EL (cell line): Measurements from ENCODE around the gene PTPRA.
"Not testable (repeated sequence)": the region's sequence is repeated elsewhere in the genome, so short reads cannot be mapped to it uniquely, and the experiment has no call there.

Experiments
- DNase-seq: peaks from one replicate; pipeline ENCODE4 v3.0.0-alpha.2; 2016

Gene PTPRA

GRCh38 chr20:2873010-2873746 is at the start of gene PTPRA:
Gene PTPRA (plus strand): TSS chr20:2873481. CDS start chr20:2964278, 90,797 bp downstream.
- DNase-seq, result peak; percentile 93

GRCh38 chr20:2825761-2826160 is 47.5 kb upstream of the PTPRA start:
- no peak for DNase-seq

- no peak for DNase-seq
These were observed 46.6 kb upstream of the PTPRA start for GRCh38 chr20:2826655-2827054.

- no peak for DNase-seq
These were observed 43.9 kb upstream of the PTPRA start for GRCh38 chr20:2829376-2829775.

- not testable (repeated sequence) for DNase-seq
These were observed 42.1 kb upstream of the PTPRA start for GRCh38 chr20:2831206-2831605.

- DNase-seq, result no peak
These were observed 39.5 kb upstream of the PTPRA start for GRCh38 chr20:2833761-2834160.

GRCh38 chr20:2834401-2835110 is 38.7 kb upstream of the PTPRA start:
- DNase-seq, result no peak

GRCh38 chr20:2835331-2835796 is 37.9 kb upstream of the PTPRA start:
- no peak for DNase-seq

- DNase-seq, result no peak
These were observed 37.2 kb upstream of the PTPRA start for GRCh38 chr20:2836035-2836434.

- DNase-seq, result no peak
These were observed 35.9 kb upstream of the PTPRA start for GRCh38 chr20:2837221-2837960.

- DNase-seq, result no peak
These were observed 35.0 kb upstream of the PTPRA start for GRCh38 chr20:2838170-2838797.

- no peak for DNase-seq
These were observed 34.2 kb upstream of the PTPRA start for GRCh38 chr20:2838847-2839671.

- DNase-seq, result no peak
These were observed 33.5 kb upstream of the PTPRA start for GRCh38 chr20:2839732-2840137.

- DNase-seq, result peak; percentile 87
These were observed 32.9 kb upstream of the PTPRA start, which contains the start of the genes PCED1A and VPS16 for GRCh38 chr20:2840138-2840966. Gene PCED1A (minus strand): TSS chr20:2840655. CDS start chr20:2839912, 743 bp downstream. Gene VPS16 (plus strand): TSS chr20:2840745. CDS start chr20:2840775, 30 bp downstream.

GRCh38 chr20:2840967-2841531 is 32.2 kb upstream of the PTPRA start:
- DNase-seq, result peak; percentile 85

GRCh38 chr20:2845607-2846006 is 27.7 kb upstream of the PTPRA start:
- DNase-seq, result no peak

- no peak for DNase-seq
These were observed 26.6 kb upstream of the PTPRA start for GRCh38 chr20:2846698-2847097.

GRCh38 chr20:2847802-2848201 is 25.5 kb upstream of the PTPRA start:
- no peak for DNase-seq

GRCh38 chr20:2849529-2849928 is 23.8 kb upstream of the PTPRA start:
- DNase-seq, result no peak

GRCh38 chr20:2851086-2851485 is 22.2 kb upstream of the PTPRA start:
- DNase-seq, result no peak

- no peak for DNase-seq
These were observed 14.7 kb upstream of the PTPRA start for GRCh38 chr20:2858591-2858990.
